ENCODE results near the gene NTRK3. TPM values are rescaled to one million over a fixed set of nuclear protein-coding genes. Genes with fewer than 3 reads are reported as not detected.

NTRK3 gene
- total and polyA plus RNA-seq, 9 donors, result 1.8 to 7.9 (median 3.2) TPM

- H3K27me3 ChIP-seq (ENCODE audit: control insufficient read depth, insufficient read depth, low read length), result no peaks in the 10 kb centered on the region
- no peaks in the 10 kb centered on the region for H3K36me3 ChIP-seq (ENCODE audit: control insufficient read depth, insufficient read depth, low read length)
- H3K4me3 ChIP-seq (ENCODE audit: low read length), result no peak overlapping the region
- WGBS (ENCODE audit: insufficient coverage), result 50% methylated on average over 1 of the region's 2 CpGs
- no peak for DNase-seq
- no peaks in the 10 kb centered on the region for H3K4me1 ChIP-seq (ENCODE audit: control insufficient read depth, insufficient read depth, low read length)
- no peak overlapping the region for H3K27ac ChIP-seq (ENCODE audit: low read length)
- H3K9me3 ChIP-seq (replicated peaks; ENCODE audit: control insufficient read depth, low read depth, low read length), result no peaks in the 10 kb centered on the region
Observed at GRCh38 chr15:87929841-87930240, 326.7 kb downstream of the NTRK3 start.

GRCh38 chr15:87924433-87924832 is 332.1 kb downstream of the NTRK3 start:
- DNase-seq, result no peak
- no peaks in the 10 kb centered on the region for H3K9me3 ChIP-seq (replicated peaks; ENCODE audit: control insufficient read depth, low read depth, low read length)
- H3K4me3 ChIP-seq (ENCODE audit: low read length), result no peak overlapping the region
- H3K27me3 ChIP-seq (ENCODE audit: control insufficient read depth, insufficient read depth, low read length), result peaks cover 3% of the 10 kb centered on the region
- H3K36me3 ChIP-seq (ENCODE audit: control insufficient read depth, insufficient read depth, low read length), result no peaks in the 10 kb centered on the region
- H3K4me1 ChIP-seq (ENCODE audit: control insufficient read depth, insufficient read depth, low read length), result no peaks in the 10 kb centered on the region
- 63% methylated on average over 1 of the region's 1 CpG for WGBS (ENCODE audit: insufficient coverage)
- no peak overlapping the region for H3K27ac ChIP-seq (ENCODE audit: low read length)

- no CpG with 5 or more reads among the region's 3 CpGs for WGBS (ENCODE audit: insufficient coverage)
Observed at GRCh38 chr15:87919064-87919463, 337.5 kb downstream of the NTRK3 start.

GRCh38 chr15:87917480-87917879 is 339.1 kb downstream of the NTRK3 start:
- H3K36me3 ChIP-seq (ENCODE audit: control insufficient read depth, insufficient read depth, low read length), result no peaks in the 10 kb centered on the region
- no peaks in the 10 kb centered on the region for H3K9me3 ChIP-seq (replicated peaks; ENCODE audit: control insufficient read depth, low read depth, low read length)
- no peak overlapping the region for H3K27ac ChIP-seq (ENCODE audit: low read length)
- DNase-seq, result no peak
- H3K4me1 ChIP-seq (ENCODE audit: control insufficient read depth, insufficient read depth, low read length), result no peaks in the 10 kb centered on the region
- H3K4me3 ChIP-seq (ENCODE audit: low read length), result no peak overlapping the region
- WGBS (ENCODE audit: insufficient coverage), result no CpG with 5 or more reads among the region's 2 CpGs
- H3K27me3 ChIP-seq (ENCODE audit: control insufficient read depth, insufficient read depth, low read length), result peaks cover 3% of the 10 kb centered on the region

More at GRCh38 chr15:87919064-87919463, 337.5 kb downstream of the NTRK3 start:
- Histone ChIP-seq H3K4me1 (ENCODE audit: control insufficient read depth, insufficient read depth, low read length) (no peaks in the 10 kb centered on the region), H3K4me3 (ENCODE audit: low read length) (no peak overlapping the region), H3K27ac (ENCODE audit: low read length) (no peak overlapping the region), H3K27me3 (ENCODE audit: control insufficient read depth, insufficient read depth, low read length) (peaks cover 3% of the 10 kb centered on the region), H3K9me3 (replicated peaks; ENCODE audit: control insufficient read depth, low read depth, low read length) (no peaks in the 10 kb centered on the region), H3K36me3 (ENCODE audit: control insufficient read depth, insufficient read depth, low read length) (no peaks in the 10 kb centered on the region)
- no peak for DNase-seq

GRCh38 chr15:87916208-87916607 is 340.3 kb downstream of the NTRK3 start:
- no peaks in the 10 kb centered on the region for H3K27me3 ChIP-seq (ENCODE audit: control insufficient read depth, insufficient read depth, low read length)
- DNase-seq, result no peak
- H3K9me3 ChIP-seq (replicated peaks; ENCODE audit: control insufficient read depth, low read depth, low read length), result no peaks in the 10 kb centered on the region
- H3K36me3 ChIP-seq (ENCODE audit: control insufficient read depth, insufficient read depth, low read length), result no peaks in the 10 kb centered on the region
- WGBS (ENCODE audit: insufficient coverage), result 60% methylated on average over 1 of the region's 5 CpGs
- no peaks in the 10 kb centered on the region for H3K4me1 ChIP-seq (ENCODE audit: control insufficient read depth, insufficient read depth, low read length)
- no peak overlapping the region for H3K4me3 ChIP-seq (ENCODE audit: low read length)
- H3K27ac ChIP-seq (ENCODE audit: low read length), result no peak overlapping the region

GRCh38 chr15:87910301-87910700 is 346.2 kb downstream of the NTRK3 start:
- no peak overlapping the region for H3K4me3 ChIP-seq (ENCODE audit: low read length)
- H3K9me3 ChIP-seq (replicated peaks; ENCODE audit: control insufficient read depth, low read depth, low read length), result no peaks in the 10 kb centered on the region
- H3K36me3 ChIP-seq (ENCODE audit: control insufficient read depth, insufficient read depth, low read length), result no peaks in the 10 kb centered on the region
- DNase-seq, result no peak
- 31% methylated on average over 4 of the region's 4 CpGs for WGBS (ENCODE audit: insufficient coverage)
- no peaks in the 10 kb centered on the region for H3K27me3 ChIP-seq (ENCODE audit: control insufficient read depth, insufficient read depth, low read length)
- no peak overlapping the region for H3K27ac ChIP-seq (ENCODE audit: low read length)
- no peaks in the 10 kb centered on the region for H3K4me1 ChIP-seq (ENCODE audit: control insufficient read depth, insufficient read depth, low read length)

GRCh38 chr15:87907676-87908446 is 348.7 kb downstream of the NTRK3 start:
- 24% methylated on average over 3 of the region's 8 CpGs for WGBS (ENCODE audit: insufficient coverage)
- Histone ChIP-seq H3K27ac (ENCODE audit: low read length) (no peak overlapping the region), H3K4me3 (ENCODE audit: low read length) (no peak overlapping the region), H3K4me1 (ENCODE audit: control insufficient read depth, insufficient read depth, low read length) (no peaks in the 10 kb centered on the region), H3K36me3 (ENCODE audit: control insufficient read depth, insufficient read depth, low read length) (no peaks in the 10 kb centered on the region), H3K27me3 (ENCODE audit: control insufficient read depth, insufficient read depth, low read length) (no peaks in the 10 kb centered on the region), H3K9me3 (replicated peaks; ENCODE audit: control insufficient read depth, low read depth, low read length) (no peaks in the 10 kb centered on the region)
- DNase-seq, result no peak

- Histone ChIP-seq H3K9me3 (replicated peaks; ENCODE audit: control insufficient read depth, low read depth, low read length) (no peaks in the 10 kb centered on the region), H3K27ac (ENCODE audit: low read length) (no peak overlapping the region), H3K36me3 (ENCODE audit: control insufficient read depth, insufficient read depth, low read length) (no peaks in the 10 kb centered on the region), H3K27me3 (ENCODE audit: control insufficient read depth, insufficient read depth, low read length) (no peaks in the 10 kb centered on the region), H3K4me3 (ENCODE audit: low read length) (no peak overlapping the region), H3K4me1 (ENCODE audit: control insufficient read depth, insufficient read depth, low read length) (no peaks in the 10 kb centered on the region)
- DNase-seq, result no peak
- WGBS (ENCODE audit: insufficient coverage), result 90% methylated on average over 3 of the region's 6 CpGs
Observed at GRCh38 chr15:87906444-87906843, 350.1 kb downstream of the NTRK3 start.

GRCh38 chr15:87902772-87903426 is 353.6 kb downstream of the NTRK3 start:
- DNase-seq, result peak; percentile 16
- no peaks in the 10 kb centered on the region for H3K9me3 ChIP-seq (replicated peaks; ENCODE audit: control insufficient read depth, low read depth, low read length)

GRCh38 chr15:87901926-87902690 is 354.4 kb downstream of the NTRK3 start:
- no peaks in the 10 kb centered on the region for H3K27me3 ChIP-seq (ENCODE audit: control insufficient read depth, insufficient read depth, low read length)
- 75% methylated on average over 1 of the region's 3 CpGs for WGBS (ENCODE audit: insufficient coverage)
- H3K4me1 ChIP-seq (ENCODE audit: control insufficient read depth, insufficient read depth, low read length), result no peaks in the 10 kb centered on the region
- no peaks in the 10 kb centered on the region for H3K9me3 ChIP-seq (replicated peaks; ENCODE audit: control insufficient read depth, low read depth, low read length)
- H3K4me3 ChIP-seq (ENCODE audit: low read length), result no peak overlapping the region
- H3K27ac ChIP-seq (ENCODE audit: low read length), result no peak overlapping the region
- DNase-seq, result no peak
- no peaks in the 10 kb centered on the region for H3K36me3 ChIP-seq (ENCODE audit: control insufficient read depth, insufficient read depth, low read length)

More at GRCh38 chr15:87902772-87903426, 353.6 kb downstream of the NTRK3 start:
- Histone ChIP-seq H3K4me3 (ENCODE audit: low read length) (no peak overlapping the region), H3K4me1 (ENCODE audit: control insufficient read depth, insufficient read depth, low read length) (no peaks in the 10 kb centered on the region), H3K27ac (ENCODE audit: low read length) (no peak overlapping the region), H3K36me3 (ENCODE audit: control insufficient read depth, insufficient read depth, low read length) (no peaks in the 10 kb centered on the region), H3K27me3 (ENCODE audit: control insufficient read depth, insufficient read depth, low read length) (no peaks in the 10 kb centered on the region)
- WGBS (ENCODE audit: insufficient coverage), result 89% methylated on average over 7 of the region's 10 CpGs
